ENCODE measurements around the gene MANBA. TPM values are rescaled to one million over a fixed set of nuclear protein-coding genes. Genes with fewer than 3 reads are reported as not detected.

Gene MANBA
- total RNA-seq, 4 donors from 2014 or later = 6.4 to 41.5 (median 17.8) TPM

- TF ChIP-seq, protein P1, sequence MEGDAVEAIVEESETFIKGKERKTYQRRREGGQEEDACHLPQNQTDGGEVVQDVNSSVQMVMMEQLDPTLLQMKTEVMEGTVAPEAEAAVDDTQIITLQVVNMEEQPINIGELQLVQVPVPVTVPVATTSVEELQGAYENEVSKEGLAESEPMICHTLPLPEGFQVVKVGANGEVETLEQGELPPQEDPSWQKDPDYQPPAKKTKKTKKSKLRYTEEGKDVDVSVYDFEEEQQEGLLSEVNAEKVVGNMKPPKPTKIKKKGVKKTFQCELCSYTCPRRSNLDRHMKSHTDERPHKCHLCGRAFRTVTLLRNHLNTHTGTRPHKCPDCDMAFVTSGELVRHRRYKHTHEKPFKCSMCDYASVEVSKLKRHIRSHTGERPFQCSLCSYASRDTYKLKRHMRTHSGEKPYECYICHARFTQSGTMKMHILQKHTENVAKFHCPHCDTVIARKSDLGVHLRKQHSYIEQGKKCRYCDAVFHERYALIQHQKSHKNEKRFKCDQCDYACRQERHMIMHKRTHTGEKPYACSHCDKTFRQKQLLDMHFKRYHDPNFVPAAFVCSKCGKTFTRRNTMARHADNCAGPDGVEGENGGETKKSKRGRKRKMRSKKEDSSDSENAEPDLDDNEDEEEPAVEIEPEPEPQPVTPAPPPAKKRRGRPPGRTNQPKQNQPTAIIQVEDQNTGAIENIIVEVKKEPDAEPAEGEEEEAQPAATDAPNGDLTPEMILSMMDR (IDR thresholded peaks at IDR 0.05) = no peak
- TF ChIP-seq POLR2A (IDR thresholded peaks at IDR 0.05) = no peak
- no peak overlapping the region for H3K27ac ChIP-seq
- no peak for DNase-seq
- H3K4me1 ChIP-seq = no peaks in the 10 kb centered on the region
- H3K9me3 ChIP-seq = no peaks in the 10 kb centered on the region
- H3K4me3 ChIP-seq = no peak overlapping the region
- intact Hi-C loops (cut with DNase I; ENCODE audit: low total_unique reads) = no loop called here
- no peaks in the 10 kb centered on the region for H3K27me3 ChIP-seq
- H3K36me3 ChIP-seq = no peaks in the 10 kb centered on the region
Measured at GRCh38 chr4:102799816-102800215, 39.0 kb upstream of the MANBA start.

DNA sequence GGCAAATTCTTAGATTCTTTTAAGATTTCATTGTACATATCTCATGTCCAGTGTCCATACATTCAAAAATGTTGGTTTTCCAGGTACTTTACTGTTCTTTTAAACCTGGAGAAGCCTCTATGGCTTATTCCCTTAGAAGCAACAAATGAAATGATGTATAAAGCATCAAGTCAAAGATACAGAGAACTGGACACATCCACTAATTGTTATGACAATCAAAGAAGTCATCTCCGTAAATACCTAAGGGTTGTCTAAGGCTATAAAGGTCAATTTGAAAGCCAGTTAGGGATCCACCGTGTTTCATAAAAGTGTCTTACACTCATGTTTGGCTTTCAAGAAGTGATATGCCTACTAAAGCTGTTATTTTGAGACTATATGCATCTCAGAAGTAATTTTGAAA, 34.2 kb upstream of the MANBA start:
- Histone ChIP-seq H3K4me3 (no peak overlapping the region), H3K36me3 (no peaks in the 10 kb centered on the region), H3K9me3 (no peaks in the 10 kb centered on the region), H3K4me1 (no peaks in the 10 kb centered on the region), H3K27me3 (no peaks in the 10 kb centered on the region), H3K27ac (no peak overlapping the region)
- no peak for DNase-seq
- TF ChIP-seq, protein P1 (IDR thresholded peaks at IDR 0.05) = no peak
- TF ChIP-seq POLR2A (IDR thresholded peaks at IDR 0.05) = no peak
- intact Hi-C loops (cut with DNase I; ENCODE audit: low total_unique reads) = no loop called here

- intact Hi-C loops (cut with DNase I; ENCODE audit: low total_unique reads) = no loop called here
- H3K27ac ChIP-seq = no peak overlapping the region
- DNase-seq = no peak
- H3K4me1 ChIP-seq = no peaks in the 10 kb centered on the region
- H3K9me3 ChIP-seq = no peaks in the 10 kb centered on the region
- H3K36me3 ChIP-seq = no peaks in the 10 kb centered on the region
- H3K4me3 ChIP-seq = no peak overlapping the region
- no peak for TF ChIP-seq POLR2A (IDR thresholded peaks at IDR 0.05)
- TF ChIP-seq, protein P1 (IDR thresholded peaks at IDR 0.05) = no peak
- H3K27me3 ChIP-seq = no peaks in the 10 kb centered on the region
Measured at GRCh38 chr4:102792361-102792936, 31.7 kb upstream of the MANBA start.

GRCh38 chr4:102791318-102791835, 30.6 kb upstream of the MANBA start:
- Histone ChIP-seq H3K27ac (no peak overlapping the region), H3K36me3 (no peaks in the 10 kb centered on the region), H3K27me3 (no peaks in the 10 kb centered on the region), H3K4me1 (no peaks in the 10 kb centered on the region), H3K9me3 (no peaks in the 10 kb centered on the region), H3K4me3 (no peak overlapping the region)
- TF ChIP-seq, protein P1 (IDR thresholded peaks at IDR 0.05) = no peak
- TF ChIP-seq POLR2A (IDR thresholded peaks at IDR 0.05) = no peak
- intact Hi-C loops (cut with DNase I; ENCODE audit: low total_unique reads) = no loop called here
- DNase-seq = no peak

- DNase-seq = no peak
- Histone ChIP-seq H3K4me3 (no peak overlapping the region), H3K27me3 (no peaks in the 10 kb centered on the region), H3K36me3 (no peaks in the 10 kb centered on the region), H3K4me1 (no peaks in the 10 kb centered on the region), H3K9me3 (no peaks in the 10 kb centered on the region), H3K27ac (no peak overlapping the region)
- TF ChIP-seq, protein P1 (IDR thresholded peaks at IDR 0.05) = no peak
- no peak for TF ChIP-seq POLR2A (IDR thresholded peaks at IDR 0.05)
- intact Hi-C loops (cut with DNase I; ENCODE audit: low total_unique reads) = no loop called here
Measured at GRCh38 chr4:102789317-102789717, 28.5 kb upstream of the MANBA start.

All from uterus (tissue), 4 donors.